Measurements from ENCODE around the gene MAN2A2.

The MAN2A2 gene

GRCh38 chr15:90882781-90883525 lies 20.1 kb upstream of the MAN2A2 start:
- Histone ChIP-seq H3K4me2 (ENCODE audit: low read length) (no peak overlapping the region), H3K36me3 (ENCODE audit: insufficient read depth, low read length) (no peaks in the 10 kb centered on the region), H3K9ac (ENCODE audit: low read length) (no peak overlapping the region)

DNA sequence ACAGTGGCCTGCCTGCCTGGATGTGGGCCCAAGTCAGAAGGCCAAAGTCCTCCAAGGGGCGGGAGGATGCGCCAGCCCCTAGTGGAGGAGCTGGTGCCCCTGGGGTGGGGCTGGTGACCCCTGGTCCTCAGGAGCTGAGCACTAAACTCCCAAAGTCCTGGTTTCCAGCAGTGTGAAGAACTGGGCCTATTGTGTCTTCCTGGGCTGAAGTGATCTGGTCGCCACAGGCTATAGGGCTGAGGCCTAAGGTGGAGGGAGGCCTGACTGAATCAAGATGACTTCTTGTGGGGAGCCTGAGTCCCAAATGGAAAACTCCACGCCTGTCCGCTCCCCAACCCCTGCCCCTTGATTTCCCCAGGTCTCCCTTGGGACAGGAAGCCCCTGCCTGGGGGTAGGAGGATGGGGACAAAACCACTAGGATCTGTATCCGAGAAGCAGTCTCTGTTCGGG lies 19.6 kb upstream of the MAN2A2 start:
- Histone ChIP-seq H3K27me3 (ENCODE audit: insufficient read depth, low read length) (no peaks in the 10 kb centered on the region; the same call in 1 of the 2 replicates), H3K4me1 (ENCODE audit: insufficient read depth, low read length, severe bottlenecking) (no peaks in the 10 kb centered on the region), H3F3A (ENCODE audit: insufficient read depth, low read length) (no peaks in the 10 kb centered on the region), H2AFZ (ENCODE audit: low read length) (no peak overlapping the region), H3K9me3 (ENCODE audit: low read length) (no peaks in the 10 kb centered on the region), H3K9me2 (ENCODE audit: low read depth, low read length) (no peaks in the 10 kb centered on the region), H3K4me2 (ENCODE audit: low read length) (no peak overlapping the region; the same call in 1 of the 2 replicates), H3K27ac (ENCODE audit: low read depth, low read length, poor library complexity, severe bottlenecking) (no peak overlapping the region), H3K79me2 (ENCODE audit: insufficient read depth, low read length) (no peaks in the 10 kb centered on the region), H3K9ac (ENCODE audit: low read length) (no peak overlapping the region), H3K36me3 (ENCODE audit: insufficient read depth, low read length) (no peaks in the 10 kb centered on the region), H3K4me3 (ENCODE audit: low read depth, low read length, poor library complexity, severe bottlenecking) (no peak overlapping the region), H4K20me1 (ENCODE audit: insufficient read depth, low read length) (no peaks in the 10 kb centered on the region)
- no peak for TF ChIP-seq EZH2 (IDR thresholded peaks at IDR 0.05; ENCODE audit: borderline replicate concordance, low read length)
- TF ChIP-seq, protein P1, sequence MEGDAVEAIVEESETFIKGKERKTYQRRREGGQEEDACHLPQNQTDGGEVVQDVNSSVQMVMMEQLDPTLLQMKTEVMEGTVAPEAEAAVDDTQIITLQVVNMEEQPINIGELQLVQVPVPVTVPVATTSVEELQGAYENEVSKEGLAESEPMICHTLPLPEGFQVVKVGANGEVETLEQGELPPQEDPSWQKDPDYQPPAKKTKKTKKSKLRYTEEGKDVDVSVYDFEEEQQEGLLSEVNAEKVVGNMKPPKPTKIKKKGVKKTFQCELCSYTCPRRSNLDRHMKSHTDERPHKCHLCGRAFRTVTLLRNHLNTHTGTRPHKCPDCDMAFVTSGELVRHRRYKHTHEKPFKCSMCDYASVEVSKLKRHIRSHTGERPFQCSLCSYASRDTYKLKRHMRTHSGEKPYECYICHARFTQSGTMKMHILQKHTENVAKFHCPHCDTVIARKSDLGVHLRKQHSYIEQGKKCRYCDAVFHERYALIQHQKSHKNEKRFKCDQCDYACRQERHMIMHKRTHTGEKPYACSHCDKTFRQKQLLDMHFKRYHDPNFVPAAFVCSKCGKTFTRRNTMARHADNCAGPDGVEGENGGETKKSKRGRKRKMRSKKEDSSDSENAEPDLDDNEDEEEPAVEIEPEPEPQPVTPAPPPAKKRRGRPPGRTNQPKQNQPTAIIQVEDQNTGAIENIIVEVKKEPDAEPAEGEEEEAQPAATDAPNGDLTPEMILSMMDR (IDR thresholded peaks at IDR 0.05; ENCODE audit: low read length): no peak

More at GRCh38 chr15:90882781-90883525, 20.1 kb upstream of the MAN2A2 start:
- Histone ChIP-seq H4K20me1 (ENCODE audit: insufficient read depth, low read length) (no peaks in the 10 kb centered on the region), H3K4me1 (ENCODE audit: insufficient read depth, low read length, severe bottlenecking) (no peaks in the 10 kb centered on the region), H3K27ac (ENCODE audit: low read depth, low read length, poor library complexity, severe bottlenecking) (no peak overlapping the region), H3K4me3 (ENCODE audit: low read depth, low read length, poor library complexity, severe bottlenecking) (no peak overlapping the region), H3F3A (ENCODE audit: insufficient read depth, low read length) (no peaks in the 10 kb centered on the region), H3K27me3 (ENCODE audit: insufficient read depth, low read length) (no peaks in the 10 kb centered on the region; the same call in 1 of the 2 replicates), H3K9me2 (ENCODE audit: low read depth, low read length) (no peaks in the 10 kb centered on the region), H3K9me3 (ENCODE audit: low read length) (no peaks in the 10 kb centered on the region), H2AFZ (ENCODE audit: low read length) (no peak overlapping the region), H3K79me2 (ENCODE audit: insufficient read depth, low read length) (no peaks in the 10 kb centered on the region)
- no peak for TF ChIP-seq EZH2 (IDR thresholded peaks at IDR 0.05; ENCODE audit: borderline replicate concordance, low read length)
- TF ChIP-seq, protein P1 (IDR thresholded peaks at IDR 0.05; ENCODE audit: low read length): no peak

DNA sequence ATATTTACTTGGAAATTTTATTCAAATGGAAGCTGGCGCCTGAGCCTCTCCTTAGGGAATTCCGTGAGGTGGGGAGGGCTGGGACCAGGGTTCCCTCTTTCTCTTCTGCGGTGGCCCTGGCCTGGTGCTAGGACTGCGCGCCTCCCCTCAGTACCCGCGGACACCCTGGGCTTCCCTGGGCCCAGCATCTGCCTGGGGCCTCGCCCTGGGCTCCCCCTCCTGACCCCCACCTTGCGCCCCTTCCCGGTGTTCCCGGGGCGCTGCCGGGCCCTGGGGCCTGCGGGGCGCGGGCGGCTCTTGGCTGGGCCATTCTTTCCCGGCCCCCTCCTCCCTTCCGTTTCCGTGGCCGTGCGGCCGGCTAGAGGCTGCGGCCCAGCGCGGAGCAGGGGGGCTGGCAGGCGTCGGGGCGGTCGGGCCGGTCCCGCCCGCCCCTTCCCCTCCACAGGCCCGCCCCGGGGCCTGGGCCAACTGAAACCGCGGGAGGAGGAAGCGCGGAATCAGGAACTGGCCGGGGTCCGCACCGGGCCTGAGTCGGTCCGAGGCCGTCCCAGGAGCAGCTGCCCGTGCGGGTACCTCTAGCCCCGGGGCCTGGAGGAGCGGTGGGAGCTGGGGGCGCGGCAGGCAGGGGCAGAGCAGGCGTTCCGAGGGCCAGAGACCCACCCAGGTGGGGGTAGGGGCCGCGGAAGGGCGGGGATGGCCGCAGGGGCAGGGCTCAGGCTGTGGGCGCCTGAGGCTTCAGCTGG lies 19.0 kb upstream of the MAN2A2 start, which contains the start of gene FES:
Gene FES (plus strand): TSS at position 529 of the 743 bp plus-strand sequence. CDS start 542 bp downstream, outside the sequence.
- Histone ChIP-seq H2AFZ (ENCODE audit: low read length) (no peak within 1 kb of the TSS), H3F3A (ENCODE audit: insufficient read depth, low read length) (no peaks in the 10 kb centered on the region), H3K4me3 (ENCODE audit: low read depth, low read length, poor library complexity, severe bottlenecking) (peak within 1 kb of the TSS; percentile 18), H3K9me3 (ENCODE audit: low read length) (no peaks in the 10 kb centered on the region), H3K4me2 (ENCODE audit: low read length) (peak within 1 kb of the TSS; percentile 1; the same call in 1 of the 2 replicates), H3K9ac (ENCODE audit: low read length) (no peak within 1 kb of the TSS), H4K20me1 (ENCODE audit: insufficient read depth, low read length) (no peaks in the 10 kb centered on the region), H3K9me2 (ENCODE audit: low read depth, low read length) (no peaks in the 10 kb centered on the region), H3K27ac (ENCODE audit: low read depth, low read length, poor library complexity, severe bottlenecking) (no peak within 1 kb of the TSS), H3K79me2 (ENCODE audit: insufficient read depth, low read length) (no peaks in the 10 kb centered on the region), H3K36me3 (ENCODE audit: insufficient read depth, low read length) (no peaks in the 10 kb centered on the region), H3K27me3 (ENCODE audit: insufficient read depth, low read length) (no peaks in the 10 kb centered on the region; the same call in 1 of the 2 replicates), H3K4me1 (ENCODE audit: insufficient read depth, low read length, severe bottlenecking) (no peaks in the 10 kb centered on the region)
- TF ChIP-seq, protein P1 (IDR thresholded peaks at IDR 0.05; ENCODE audit: low read length): no peak
- no peak for TF ChIP-seq EZH2 (IDR thresholded peaks at IDR 0.05; ENCODE audit: borderline replicate concordance, low read length)

Data from OCI-LY1 (cell line).